H1 (cell line): ENCODE results near the gene RPS17. TPM values are rescaled to one million over a fixed set of nuclear protein-coding genes. Genes with fewer than 3 reads are reported as not detected.

Source experiments
- CTCF ChIA-PET: fragments of 300-600 bp; sonication (Branson Sonifier 250); formaldehyde crosslinking; loops from one replicate; lab custom pipeline; 2021; ENCODE audit not compliant: partially characterized antibody; lab: Charles Lee
- POLR2A ChIA-PET: fragments of 300-600 bp; sonication (Branson Sonifier 250); formaldehyde crosslinking; loops from one replicate; lab custom pipeline; 2021; ENCODE audit warnings: inconsistent platforms; ENCODE audit not compliant: partially characterized antibody; lab: Charles Lee
- DNase-seq, 2 experiments: peaks; one replicate each; pipeline versions ENCODE4 v3.0.0 to v3.0.0-alpha.2; 2010 to 2022; ENCODE audit warnings: low spot score in 2 of 2, low read depth in 1 of 2, mixed read lengths in 1 of 2
- FAIRE-seq: peaks from 2 replicates; lab custom pipeline; 2011; peaks lifted over from hg19 to GRCh38; lab: Jason Lieb, UNC
- H2AFZ ChIP-seq: 2 replicates; pipeline ENCODE4 v1.8.1; 2012; ENCODE audit warnings: low read length, inconsistent platforms
- H2AK5ac ChIP-seq: 2 replicates; pipeline ENCODE4 v1.6.1; 2013; ENCODE audit warnings: low read depth, low read length
- H2BK120ac ChIP-seq: replicated peaks from 2 replicates; pipeline ENCODE3; 2013; ENCODE audit warnings: low read depth, low read length, inconsistent platforms
- H2BK12ac ChIP-seq: 2 replicates; pipeline ENCODE4 v1.6.1; 2013; ENCODE audit warnings: low read depth, low read length
- H2BK15ac ChIP-seq: 2 replicates; pipeline ENCODE4 v1.6.1; 2013; ENCODE audit warnings: low read length
- H2BK20ac ChIP-seq: 2 replicates; pipeline ENCODE4 v1.6.1; 2013; ENCODE audit warnings: low read length
- H2BK5ac ChIP-seq: 2 replicates; pipeline ENCODE4 v1.6.1; 2013; ENCODE audit warnings: low read depth, low read length
- H3K14ac ChIP-seq: 2 replicates; pipeline ENCODE4 v1.6.1; 2013; ENCODE audit warnings: inconsistent platforms; ENCODE audit not compliant: insufficient read length
- H3K18ac ChIP-seq: 2 replicates; pipeline ENCODE4 v1.6.1; 2013; ENCODE audit warnings: low read length; ENCODE audit errors: extremely low read depth
- H3K23ac ChIP-seq: 2 replicates; pipeline ENCODE4 v1.6.1; 2013; ENCODE audit warnings: inconsistent platforms; ENCODE audit not compliant: insufficient read length
- H3K23me2 ChIP-seq: 2 replicates; pipeline ENCODE4 v1.6.1; 2013; ENCODE audit warnings: low read depth, low read length
- H3K27ac ChIP-seq: 2 replicates; pipeline ENCODE4 v1.6.1; 2011; ENCODE audit warnings: low read depth, low read length, inconsistent platforms
- H3K27me3 ChIP-seq, 4 experiments: replicated peaks in 1 of 4; 1 replicate in 1 of 4; 2 replicates in 3 of 4; pipeline versions ENCODE4 v1.6.1 to v1.8.1; 2011 to 2013; ENCODE audit warnings: low read length in 3 of 4, mild to moderate bottlenecking in 3 of 4, inconsistent platforms in 2 of 4, mixed read lengths in 2 of 4, moderate library complexity in 1 of 4; ENCODE audit not compliant: control insufficient read depth in 3 of 4, insufficient read depth in 3 of 4; ENCODE audit errors: extremely low read depth in 1 of 4
- H3K36me3 ChIP-seq, 4 experiments: 2 replicates each; pipeline versions ENCODE4 v1.6.1 to v1.8.1; 2011 to 2013; ENCODE audit warnings: mild to moderate bottlenecking in 4 of 4, low read length in 3 of 4, moderate library complexity in 2 of 4, control low read depth in 1 of 4, inconsistent platforms in 1 of 4; ENCODE audit not compliant: insufficient read depth in 4 of 4, control insufficient read depth in 2 of 4
- H3K4ac ChIP-seq: replicated peaks from 2 replicates; pipeline ENCODE3; 2013; ENCODE audit warnings: low read length, low read depth, mixed read lengths, inconsistent platforms; ENCODE audit not compliant: insufficient read length
- H3K4me1 ChIP-seq, 4 experiments: replicated peaks in 1 of 4; 1 replicate in 1 of 4; 2 replicates in 3 of 4; pipeline versions ENCODE4 v1.6.1 to v1.8.1; 2011 to 2013; ENCODE audit warnings: low read length in 3 of 4, inconsistent platforms in 2 of 4, mixed read lengths in 1 of 4; ENCODE audit not compliant: insufficient read depth in 4 of 4, control insufficient read depth in 3 of 4
- H3K4me2 ChIP-seq, 2 experiments: 2 replicates each; pipeline versions ENCODE4 v1.6.1 to v1.8.1; 2011 to 2013; ENCODE audit warnings: low read depth in 2 of 2, low read length in 2 of 2, control low read depth in 1 of 2, inconsistent platforms in 1 of 2, mild to moderate bottlenecking in 1 of 2; ENCODE audit not compliant: insufficient read depth in 1 of 2
- H3K4me3 ChIP-seq, 4 experiments: fragments of 200-600, 300-600 bp in 1 of 4; sonication (generic), shearing (Covaris generic), sonication (Bioruptor Twin) in 1 of 4; 2 replicates each; pipeline versions ENCODE4 v1.5.1 to v1.8.1; 2011 to 2016; ENCODE audit warnings: low read length in 4 of 4, low read depth in 3 of 4, control low read depth in 2 of 4, inconsistent platforms in 2 of 4, mild to moderate bottlenecking in 2 of 4, mixed read lengths in 1 of 4, moderate library complexity in 1 of 4; ENCODE audit not compliant: insufficient read depth in 2 of 4; ENCODE audit errors: extremely low read depth in 1 of 4
- H3K56ac ChIP-seq: replicated peaks from 2 replicates; pipeline ENCODE3; 2013; ENCODE audit warnings: low read depth, mild to moderate bottlenecking, mixed read lengths, low read length, inconsistent platforms; ENCODE audit not compliant: insufficient read length
- H3K79me1 ChIP-seq: 2 replicates; pipeline ENCODE4 v1.6.1; 2013; ENCODE audit warnings: low read depth, low read length, control low read depth
- H3K79me2 ChIP-seq, 2 experiments: 2 replicates each; pipeline versions ENCODE4 v1.6.1 to v1.8.1; 2012 to 2013; ENCODE audit warnings: low read length in 2 of 2, mild to moderate bottlenecking in 2 of 2, inconsistent platforms in 1 of 2; ENCODE audit not compliant: insufficient read depth in 2 of 2, control insufficient read depth in 1 of 2
- H3K9ac ChIP-seq, 4 experiments: replicated peaks in 1 of 4; 1 replicate in 1 of 4; 2 replicates in 3 of 4; pipeline versions ENCODE4 v1.6.1 to v1.8.1; 2011 to 2013; ENCODE audit warnings: low read depth in 3 of 4, low read length in 3 of 4, control low read depth in 2 of 4, mild to moderate bottlenecking in 2 of 4, moderate library complexity in 2 of 4, inconsistent platforms in 1 of 4; ENCODE audit errors: extremely low read depth in 1 of 4
- H3K9me3 ChIP-seq, 2 experiments: 2 replicates each; pipeline versions ENCODE4 v1.6.1 to v1.8.1; 2012 to 2013; ENCODE audit warnings: mild to moderate bottlenecking in 2 of 2, moderate library complexity in 2 of 2, control low read depth in 1 of 2, inconsistent platforms in 1 of 2, low read depth in 1 of 2, low read length in 1 of 2, mixed read lengths in 1 of 2; ENCODE audit not compliant: insufficient read depth in 2 of 2
- H4K20me1 ChIP-seq, 2 experiments: replicated peaks in 1 of 2; 2 replicates each; pipeline versions ENCODE3 to v1.8.1; 2011 to 2013; ENCODE audit warnings: inconsistent platforms in 2 of 2, low read length in 2 of 2, mild to moderate bottlenecking in 1 of 2; ENCODE audit not compliant: insufficient read depth in 2 of 2, control insufficient read depth in 1 of 2
- H4K5ac ChIP-seq: 2 replicates; pipeline ENCODE4 v1.6.1; 2013; ENCODE audit warnings: low read length, low read depth, mixed read lengths, inconsistent platforms; ENCODE audit not compliant: insufficient read length
- H4K8ac ChIP-seq: 2 replicates; pipeline ENCODE4 v1.8.0; 2013; ENCODE audit warnings: mild to moderate bottlenecking, moderate library complexity, low read length, inconsistent platforms; ENCODE audit not compliant: insufficient read depth; ENCODE audit errors: extremely low read depth
- H4K91ac ChIP-seq: replicated peaks from 2 replicates; pipeline ENCODE3; 2013; ENCODE audit warnings: low read length, mixed read lengths, inconsistent platforms; ENCODE audit not compliant: insufficient read length
- ASH2L ChIP-seq: fragments of 200-600, 300-600 bp; sonication (generic); IDR thresholded peaks from one replicate; pipeline ENCODE4 v1.7.1; 2017; ENCODE audit warnings: low read length
- BCL11A ChIP-seq, 2 experiments: IDR thresholded peaks; one replicate each; pipeline ENCODE4 v1.6.1; 2011; ENCODE audit warnings: low read depth in 2 of 2, low read length in 2 of 2, mild to moderate bottlenecking in 2 of 2
- CHD1 ChIP-seq: IDR thresholded peaks from 2 replicates; pipeline ENCODE4 v1.6.1; 2012; ENCODE audit warnings: low read depth, low read length, improper control_type of control experiment
- HDAC2 ChIP-seq, 2 experiments: fragments of 300-600 bp in 1 of 2; sonication (generic) in 1 of 2; IDR thresholded peaks; 2 replicates each; pipeline ENCODE4 v1.6.1; 2011 to 2012; ENCODE audit warnings: low read depth in 2 of 2, low read length in 2 of 2, mild to moderate bottlenecking in 2 of 2, moderate library complexity in 2 of 2, borderline replicate concordance in 1 of 2, inconsistent platforms in 1 of 2
- MAX ChIP-seq: IDR thresholded peaks from 2 replicates; pipeline ENCODE4 v1.6.1; 2012; ENCODE audit warnings: inconsistent platforms
- POLR2A ChIP-seq, 2 experiments: IDR thresholded peaks; 1 replicate in 1 of 2; 2 replicates in 1 of 2; pipeline ENCODE4 v1.6.1; 2011; ENCODE audit warnings: low read depth in 2 of 2, low read length in 2 of 2, mild to moderate bottlenecking in 2 of 2; ENCODE audit errors: control extremely low read depth in 1 of 2
- RAD21 ChIP-seq, 2 experiments: IDR thresholded peaks in 1 of 2; conservative IDR thresholded peaks in 1 of 2; 2 replicates each; pipeline ENCODE4 v1.6.1; 2011; ENCODE audit warnings: low read depth in 2 of 2, low read length in 2 of 2, improper control_type of control experiment in 1 of 2, inconsistent platforms in 1 of 2, mild to moderate bottlenecking in 1 of 2, moderate library complexity in 1 of 2
- SIN3A ChIP-seq, 2 experiments: IDR thresholded peaks in 1 of 2; conservative IDR thresholded peaks in 1 of 2; 2 replicates each; pipeline ENCODE4 v1.6.1; 2011 to 2012; ENCODE audit warnings: low read length in 2 of 2, improper control_type of control experiment in 1 of 2, low read depth in 1 of 2, mild to moderate bottlenecking in 1 of 2
- SIX5 ChIP-seq: IDR thresholded peaks from 2 replicates; pipeline ENCODE4 v1.6.1; 2011; ENCODE audit warnings: mild to moderate bottlenecking, low read depth, low read length
- SP2 ChIP-seq: IDR thresholded peaks from 2 replicates; pipeline ENCODE4 v1.6.1; 2012; ENCODE audit warnings: mild to moderate bottlenecking, low read length, inconsistent platforms
- TAF7 ChIP-seq: optimal IDR thresholded peaks from 2 replicates; pipeline ENCODE3; 2011; ENCODE audit warnings: low read depth, mild to moderate bottlenecking, inconsistent platforms, low read length, moderate library complexity, borderline replicate concordance
- WGBS, 2 experiments: shearing (Covaris generic) in 1 of 2; methylation state at CpG; one replicate each; pipeline versions ENCODE4 v1.1.6 to v1.1.7; 2013 to 2015; ENCODE audit warnings: low lambda C conversion rate in 2 of 2, mixed read lengths in 2 of 2, inconsistent platforms in 1 of 2, low coverage in 1 of 2, missing lambda C conversion rate in 1 of 2; ENCODE audit not compliant: insufficient replicate concordance in 2 of 2, insufficient coverage in 1 of 2, insufficient read length in 1 of 2; ENCODE audit errors: extremely low coverage in 1 of 2, missing lambda C conversion rate in 1 of 2; 5-methylcytosine and 5-hydroxymethylcytosine counted together
- polyA plus RNA-seq, 7 experiments: library from polyadenylated mRNA; depleted of rRNA in 3 of 7; stranded (reverse) in 5 of 7; unstranded in 2 of 7; fragments of >200 nt in 5 of 7; fragments of 200-250 nt in 2 of 7; gene quantifications; 1 replicate in 5 of 7; 2 replicates in 1 of 7; 4 replicates in 1 of 7; pipeline versions ENCODE4 v1.2.1 to v1.2.3, GENCODE V29; 2011 to 2013; ENCODE audit warnings: missing spikeins in 2 of 7, mixed read lengths in 2 of 7
- total RNA-seq: library from RNA; stranded (reverse); fragmentation: NEBNext Ultra II Directional; extraction: Animal tissue kit (Norgen Biotek cat#: 25700); gene quantifications from 2 replicates; pipeline ENCODE4 v1.2.1, GENCODE V29; 2021

The RPS17 gene
- total and polyA plus RNA-seq, 2 of the 8 experiments (the other 6 are each of a cell fraction or from before 2014, with no cell fraction given), result 2,416 to 5,590 TPM

GRCh38 chr15:82530606-82531379 lies 9.5 kb downstream of the RPS17 start:
- 19% methylated on average over 9 of the region's 10 CpGs; no CpG with 5 or more reads in 1 of the 2 experiments for WGBS, 2 experiments
- peaks cover 2 to 5% of the 10 kb centered on the region in 2 experiments for H4K20me1 ChIP-seq
- TF ChIP-seq SIX5 (no peak), HDAC2 (IDR thresholded peaks at IDR 0.05; ENCODE audit: borderline replicate concordance in 1 of 2, low read depth in 2 of 2, low read length in 2 of 2) (no peak), TAF7 (no peak), SP2 (no peak), RAD21 (IDR thresholded peaks at IDR 0.05 in 1 of 2, conservative IDR thresholded peaks at IDR 0.05 in 1 of 2; ENCODE audit: low read depth in 2 of 2, low read length in 2 of 2) (peak; percentile 26 to 40; a peak in 1 of 4 replicates), POLR2A (IDR thresholded peaks at IDR 0.05; ENCODE audit: control extremely low read depth in 1 of 2, low read depth in 2 of 2, low read length in 2 of 2) (no peak), SIN3A (conservative IDR thresholded peaks at IDR 0.05 in 1 of 2, IDR thresholded peaks at IDR 0.05 in 1 of 2; ENCODE audit: low read depth in 1 of 2, low read length in 2 of 2) (no peak; a peak in 1 of 4 replicates), MAX (no peak), ASH2L (no peak), CHD1 (no peak), BCL11A (IDR thresholded peaks at IDR 0.05; ENCODE audit: low read depth in 2 of 2, low read length in 2 of 2) (no peak)

More at GRCh38 chr15:82530606-82531379, 9.5 kb downstream of the RPS17 start:
- FAIRE-seq, result peak; percentile 81
- Histone ChIP-seq H4K91ac (no peak overlapping the region), H3K36me3 (peaks cover 2 to 19% (median 11%) of the 10 kb centered on the region in 4 experiments; a peak in 7 of 8 replicates), H3K4me3 (peak overlapping the region in 3 of 4 experiments; percentile 29 to 36 (median 32); a peak in 4 of 8 replicates), H2BK20ac (no peak overlapping the region), H3K4ac (no peak overlapping the region), H3K9me3 (no peaks in the 10 kb centered on the region), H3K27me3 (no peaks in the 10 kb centered on the region), H3K79me2 (no peaks in the 10 kb centered on the region), H2BK120ac (no peak overlapping the region), H3K27ac (no peak overlapping the region; the same call in 1 of the 2 replicates), H3K9ac (no peak overlapping the region), H3K56ac (no peak overlapping the region), H2BK12ac (no peak overlapping the region), H3K4me1 (peaks cover 0 to 2% (median under 1%) of the 10 kb centered on the region in 4 experiments; a peak in 2 of 7 replicates), H3K4me2 (peak overlapping the region; percentile 10 to 84; a peak in 3 of 4 replicates), H4K8ac (no peak overlapping the region), H3K18ac (no peak overlapping the region), H3K14ac (no peak overlapping the region), H4K5ac (no peak overlapping the region), H2BK15ac (no peak overlapping the region), H3K23ac (no peak overlapping the region), H3K23me2 (no peaks in the 10 kb centered on the region), H2BK5ac (0 out of 2 replicates have a peak overlapping the region, but pooled peaks have one; percentile 18), H3K79me1 (no peaks in the 10 kb centered on the region), H2AK5ac (no peak overlapping the region), H2AFZ (no peak overlapping the region; the same call in 1 of the 2 replicates)
- ChIA-PET CTCF (interaction anchor here (0.6 to 5.1 kb wide), 29 partner anchors 11 to 496 kb away, joined by 3 to 54 read pairs (median 3); partner anchors contain the start of genes C15orf40 and RPS17), POLR2A (interaction anchor here (7.0 kb wide), 1 partner anchor 9 kb away, joined by 125 read pairs; the partner anchor contains the start of gene RPS17)
- peak in 1 of 2 experiments; percentile 96 for DNase-seq
